AG10803 (cell line): ENCODE results near the gene HSPA12A.

Experiments
- DNase-seq: peaks from one replicate; pipeline ENCODE4 v3.0.0; 2010; ENCODE audit warnings: low read depth
- H3K4me3 ChIP-seq: 2 replicates; pipeline ENCODE4 v1.5.1; 2011; ENCODE audit warnings: mild to moderate bottlenecking, low read length, control low read depth
- TF ChIP-seq, protein P1 (sequence below): conservative IDR thresholded peaks from 2 replicates; pipeline ENCODE4 v1.5.1; 2011; ENCODE audit warnings: mild to moderate bottlenecking, low read length, control low read depth, inconsistent platforms

Gene HSPA12A

DNA sequence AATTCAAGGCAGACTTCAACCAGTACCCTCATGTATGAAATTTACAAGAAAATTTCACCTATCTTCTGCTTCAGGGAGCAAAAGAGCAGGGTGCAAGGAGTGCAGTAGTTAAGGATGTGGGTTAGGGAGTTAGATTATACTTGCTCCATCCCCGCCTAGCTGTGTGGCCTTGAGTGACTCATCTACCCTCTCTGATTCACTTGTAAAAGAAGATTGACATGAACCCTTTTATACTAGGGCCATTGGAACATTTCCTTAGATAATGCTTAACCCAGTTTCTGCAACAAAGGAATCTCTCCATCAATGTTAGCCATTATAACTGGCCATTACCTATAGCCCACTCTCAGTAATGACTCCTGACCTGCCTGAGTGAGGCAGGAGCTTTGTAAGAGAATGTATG lies 10.2 kb upstream of the HSPA12A start:
- H3K4me3 ChIP-seq, result no peak overlapping the region
- DNase-seq, result no peak
- TF ChIP-seq, protein P1, sequence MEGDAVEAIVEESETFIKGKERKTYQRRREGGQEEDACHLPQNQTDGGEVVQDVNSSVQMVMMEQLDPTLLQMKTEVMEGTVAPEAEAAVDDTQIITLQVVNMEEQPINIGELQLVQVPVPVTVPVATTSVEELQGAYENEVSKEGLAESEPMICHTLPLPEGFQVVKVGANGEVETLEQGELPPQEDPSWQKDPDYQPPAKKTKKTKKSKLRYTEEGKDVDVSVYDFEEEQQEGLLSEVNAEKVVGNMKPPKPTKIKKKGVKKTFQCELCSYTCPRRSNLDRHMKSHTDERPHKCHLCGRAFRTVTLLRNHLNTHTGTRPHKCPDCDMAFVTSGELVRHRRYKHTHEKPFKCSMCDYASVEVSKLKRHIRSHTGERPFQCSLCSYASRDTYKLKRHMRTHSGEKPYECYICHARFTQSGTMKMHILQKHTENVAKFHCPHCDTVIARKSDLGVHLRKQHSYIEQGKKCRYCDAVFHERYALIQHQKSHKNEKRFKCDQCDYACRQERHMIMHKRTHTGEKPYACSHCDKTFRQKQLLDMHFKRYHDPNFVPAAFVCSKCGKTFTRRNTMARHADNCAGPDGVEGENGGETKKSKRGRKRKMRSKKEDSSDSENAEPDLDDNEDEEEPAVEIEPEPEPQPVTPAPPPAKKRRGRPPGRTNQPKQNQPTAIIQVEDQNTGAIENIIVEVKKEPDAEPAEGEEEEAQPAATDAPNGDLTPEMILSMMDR, result no peak

DNA sequence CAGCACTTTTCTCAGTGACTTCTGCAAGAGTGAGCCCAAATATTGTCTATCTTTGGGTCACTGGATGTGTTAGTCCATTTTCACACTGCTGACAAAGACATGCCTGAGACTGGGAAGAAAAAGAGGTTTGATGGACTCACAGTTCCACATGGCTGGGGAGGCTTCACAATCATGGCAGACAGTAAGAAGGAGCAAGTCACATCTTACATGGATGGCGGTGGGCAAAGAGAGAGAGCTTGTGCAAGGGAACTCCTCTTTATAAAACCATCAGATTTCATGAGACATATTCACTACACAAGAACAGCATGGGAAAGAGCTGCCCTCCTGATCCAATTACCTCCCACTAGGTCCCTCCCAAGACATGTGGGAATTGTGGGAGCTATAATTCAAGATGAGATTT lies 6.1 kb upstream of the HSPA12A start:
- no peak overlapping the region for H3K4me3 ChIP-seq
- TF ChIP-seq, protein P1, result no peak
- no peak for DNase-seq

DNA sequence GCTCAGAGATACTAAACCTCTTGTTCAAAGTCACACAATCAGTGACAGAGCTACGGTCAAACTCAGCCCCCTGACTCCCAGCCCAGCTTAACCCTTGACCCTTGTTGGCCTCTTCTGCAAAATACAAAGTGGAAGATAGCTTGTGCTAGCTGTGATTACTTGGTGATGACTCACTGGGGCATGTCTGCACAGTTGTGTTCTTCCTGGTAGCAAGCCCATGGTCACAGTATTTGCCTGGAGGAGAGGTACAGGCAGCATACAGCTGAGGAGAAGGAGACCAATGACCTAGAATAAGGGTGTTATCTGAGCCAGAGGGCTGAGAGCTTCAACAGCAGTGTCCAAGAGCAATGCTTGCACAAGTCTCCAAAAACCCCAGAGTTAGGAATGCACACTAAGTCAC lies 5.7 kb upstream of the HSPA12A start:
- H3K4me3 ChIP-seq, result no peak overlapping the region
- TF ChIP-seq, protein P1, result no peak
- peak; percentile 63 for DNase-seq

DNA sequence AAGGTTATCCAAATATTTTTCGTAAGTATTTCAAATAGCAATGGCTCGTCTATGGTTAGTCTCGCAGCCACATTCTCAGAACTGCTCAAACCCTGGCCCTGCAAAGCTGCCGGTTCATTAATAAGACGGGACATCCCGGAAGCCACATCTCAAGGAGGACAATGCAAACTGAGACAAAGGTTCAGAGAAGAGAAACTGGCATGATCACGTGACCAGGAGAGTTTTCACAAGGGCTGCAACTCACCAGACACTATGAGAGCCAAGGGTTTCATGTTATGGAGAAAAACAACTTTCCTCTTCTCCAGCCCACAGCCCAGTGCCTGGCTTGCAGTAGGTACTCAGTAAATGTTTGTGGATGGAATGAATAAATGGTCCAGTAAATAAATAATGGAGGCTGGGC lies 5.0 kb upstream of the HSPA12A start:
- TF ChIP-seq, protein P1, result no peak
- no peak for DNase-seq
- no peak overlapping the region for H3K4me3 ChIP-seq

DNA sequence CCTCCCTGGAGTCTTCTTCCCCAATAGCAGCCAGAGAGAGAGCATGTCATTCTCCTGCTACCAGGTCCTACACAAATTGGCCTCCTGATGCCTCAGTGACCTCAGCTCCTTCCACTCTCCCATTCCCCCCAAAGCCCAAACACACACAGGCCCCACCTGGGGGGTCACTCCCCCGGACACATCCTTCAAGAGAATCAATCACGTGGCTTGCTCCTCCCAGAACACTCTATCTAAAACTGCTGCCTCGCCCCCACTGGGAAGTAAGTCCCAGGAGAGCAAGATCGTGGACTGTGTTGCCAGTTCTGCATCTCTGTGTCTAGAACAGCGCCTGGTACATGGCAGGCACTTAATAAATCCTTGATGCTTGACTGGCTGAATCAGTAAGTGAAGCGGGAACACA lies 2.5 kb upstream of the HSPA12A start:
- DNase-seq, result no peak
- H3K4me3 ChIP-seq, result no peak overlapping the region
- TF ChIP-seq, protein P1, result no peak

DNA sequence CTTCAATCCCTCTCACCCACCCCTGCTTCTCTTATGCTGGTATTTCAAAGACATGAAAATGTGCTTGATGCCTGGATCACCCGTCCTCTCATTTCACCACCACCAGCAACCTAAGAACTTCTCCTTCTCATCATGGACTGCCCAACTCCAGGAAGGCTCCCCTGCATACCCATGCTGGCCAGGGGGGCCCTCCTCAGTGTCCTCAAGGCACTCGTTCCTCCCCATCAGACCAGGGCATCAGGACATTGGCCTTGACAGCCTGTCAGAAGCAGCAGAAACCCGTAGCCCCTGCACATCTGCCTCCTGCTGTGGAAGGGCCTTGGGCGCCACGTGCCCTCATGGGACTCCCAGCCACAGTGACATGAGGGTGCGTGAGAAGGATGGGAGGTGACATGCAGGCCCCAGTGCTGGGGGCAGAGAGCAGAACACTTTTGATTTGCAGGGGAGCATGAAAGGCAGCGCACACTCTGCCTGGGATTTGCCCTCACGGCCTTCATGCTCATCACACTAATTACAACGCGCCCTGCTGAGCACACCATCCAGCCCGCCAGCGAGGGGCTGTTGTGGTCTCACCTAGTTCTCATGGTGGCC lies 1.9 kb upstream of the HSPA12A start:
- TF ChIP-seq, protein P1, result no peak
- no peak overlapping the region for H3K4me3 ChIP-seq
- DNase-seq, result no peak

DNA sequence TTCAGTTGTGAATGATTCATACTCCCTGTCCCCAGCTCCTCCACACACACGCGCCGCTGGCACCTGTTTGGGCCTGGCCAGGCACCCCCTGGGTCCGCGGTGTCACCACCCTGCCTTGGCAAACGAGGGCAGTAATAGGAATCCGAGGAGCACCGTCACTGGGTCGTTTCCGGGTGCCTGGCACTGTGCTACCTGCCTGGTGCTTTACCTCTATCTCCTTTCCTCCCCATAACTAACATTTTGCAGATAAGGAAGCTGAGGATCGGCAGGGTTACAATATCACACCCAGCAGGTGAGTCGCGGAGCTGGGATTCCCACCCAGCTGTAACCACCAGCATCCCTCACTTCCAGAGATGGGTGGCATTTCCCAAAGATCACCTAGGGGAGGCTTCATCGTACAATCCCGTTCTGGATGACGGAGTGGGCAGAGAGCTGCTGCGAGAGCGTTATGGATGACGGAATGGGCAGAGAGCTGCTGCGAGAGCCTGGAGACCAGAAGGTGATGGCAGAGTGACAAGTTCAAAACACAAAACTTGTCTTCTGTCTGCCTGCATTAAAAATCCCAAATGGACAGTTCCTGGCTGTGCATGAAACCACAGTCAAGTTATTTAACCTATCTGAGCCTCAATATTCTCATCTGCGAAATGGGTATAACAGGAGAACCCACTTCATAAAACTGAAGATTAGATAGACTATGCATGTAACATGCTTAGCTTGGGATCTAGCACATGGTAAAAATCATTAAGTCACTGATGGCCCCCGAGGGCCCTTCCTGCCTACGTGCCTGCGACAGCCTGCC lies 1.1 kb upstream of the HSPA12A start:
- H3K4me3 ChIP-seq, result peak overlapping the region; percentile 55
- DNase-seq, result no peak
- TF ChIP-seq, protein P1, result no peak
